NOMO-1 treated with DMSO at 0.1 percent for 48 hours (cell line): Measurements from ENCODE around the gene BPIFB1.

Experiments used
- DNase-seq: peaks from one replicate; lab custom pipeline; 2025; ENCODE audit not compliant: unreplicated experiment; lab: John Stamatoyannopoulos, UW

Gene BPIFB1

DNA sequence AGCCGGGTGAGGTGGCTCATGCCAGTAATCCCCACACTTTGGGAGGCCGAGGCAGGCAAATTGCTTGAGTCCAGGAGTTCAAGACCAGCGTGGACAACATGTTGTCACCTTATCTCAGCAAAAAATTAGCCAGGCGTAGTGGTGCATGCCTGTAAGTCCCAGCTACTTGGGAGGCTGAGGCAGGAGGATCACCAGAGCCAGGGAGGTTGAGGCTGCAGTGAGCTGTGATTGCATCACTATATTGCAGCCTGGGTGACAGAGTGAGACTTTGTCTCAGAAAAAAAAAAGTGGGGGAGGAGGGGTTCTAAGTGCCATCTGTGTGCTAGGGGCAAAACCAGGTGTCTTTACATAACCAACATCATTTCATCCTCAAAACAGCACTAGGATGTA, 70.0 kb downstream of the BPIFB1 start:
- DNase-seq, result no peak
